IMR-90 (cell line): Measurements from ENCODE around the gene CCDC138. TPM values are rescaled to one million over a fixed set of nuclear protein-coding genes. Genes with fewer than 3 reads are reported as not detected.

ENCODE experiments used
- ATAC-seq: fragments of 200-7000 bp; cut with Tn5 transposase; 2 replicates; pipeline ENCODE4 v1.9.1; 2020; ENCODE audit warnings: low read depth, mild to moderate bottlenecking, moderate library complexity
- BruUV-seq: library from RNA; stranded (reverse); fragments of 400-500 nt; replicated peaks from 2 replicates; lab custom pipeline; 2021; lab: Mats Ljungman, UMichigan
- CTCF ChIA-PET: fragments of 300-600 bp; formaldehyde crosslinking; extraction: SDS; loops from one replicate; lab custom pipeline; 2021; ENCODE audit warnings: antibody characterized with exemption; lab: Yijun Ruan, JAX
- POLR2A ChIA-PET: fragments of 300-600 bp; sonication (Branson Sonifier 250); formaldehyde crosslinking; loops from one replicate; lab custom pipeline; 2022; ENCODE audit warnings: antibody characterized with exemption; ENCODE audit not compliant: unreplicated experiment; lab: Charles Lee
- DNase-seq: peaks from one replicate; pipeline ENCODE4 v3.0.0; 2013
- H2AFZ ChIP-seq: replicated peaks from 2 replicates; pipeline ENCODE3; 2013; ENCODE audit warnings: low read length, mild to moderate bottlenecking; ENCODE audit not compliant: poor library complexity
- H2AK5ac ChIP-seq: 2 replicates; pipeline ENCODE4 v1.6.1; 2013; ENCODE audit warnings: low read depth, low read length, inconsistent platforms
- H2AK9ac ChIP-seq: replicated peaks from 2 replicates; pipeline ENCODE3; 2013; ENCODE audit warnings: mild to moderate bottlenecking, low read depth, low read length, moderate library complexity; ENCODE audit not compliant: poor library complexity
- H2BK120ac ChIP-seq: 2 replicates; pipeline ENCODE4 v1.6.1; 2013; ENCODE audit warnings: low read depth, low read length, inconsistent platforms
- H2BK15ac ChIP-seq: 3 replicates; pipeline ENCODE4 v1.6.1; 2013; ENCODE audit warnings: low read depth, low read length, inconsistent platforms
- H2BK20ac ChIP-seq: 2 replicates; pipeline ENCODE4 v1.6.1; 2013; ENCODE audit warnings: low read depth, mild to moderate bottlenecking, inconsistent platforms, low read length, moderate library complexity
- H2BK5ac ChIP-seq: 2 replicates; pipeline ENCODE4 v1.6.1; 2013; ENCODE audit warnings: mild to moderate bottlenecking, low read depth, low read length, inconsistent platforms; ENCODE audit not compliant: poor library complexity, severe bottlenecking
- H3K14ac ChIP-seq: replicated peaks from 2 replicates; pipeline ENCODE4 v1.6.1; 2013; ENCODE audit warnings: low read depth, low read length, inconsistent platforms
- H3K18ac ChIP-seq: 2 replicates; pipeline ENCODE4 v1.6.1; 2013; ENCODE audit warnings: low read depth, low read length, control low read depth
- H3K23ac ChIP-seq: 2 replicates; pipeline ENCODE4 v1.6.1; 2013; ENCODE audit warnings: low read depth, low read length, inconsistent platforms
- H3K27ac ChIP-seq: 2 replicates; pipeline ENCODE4 v1.5.1; 2013; ENCODE audit warnings: mild to moderate bottlenecking, control low read depth, low read length; ENCODE audit not compliant: insufficient read depth
- H3K27me3 ChIP-seq: 2 replicates; pipeline ENCODE4 v1.6.1; 2013; ENCODE audit warnings: low read length; ENCODE audit not compliant: control insufficient read depth, insufficient read depth
- H3K36me3 ChIP-seq: 2 replicates; pipeline ENCODE4 v1.6.1; 2013; ENCODE audit warnings: low read length, mixed read lengths; ENCODE audit not compliant: control insufficient read depth, insufficient read depth
- H3K4ac ChIP-seq: 2 replicates; pipeline ENCODE4 v1.6.1; 2013; ENCODE audit warnings: low read depth, low read length, inconsistent platforms
- H3K4me1 ChIP-seq: 2 replicates; pipeline ENCODE4 v1.6.1; 2013; ENCODE audit warnings: low read length, mixed read lengths; ENCODE audit not compliant: control insufficient read depth, insufficient read depth
- H3K4me2 ChIP-seq: 2 replicates; pipeline ENCODE4 v1.6.1; 2013; ENCODE audit warnings: low read depth, mild to moderate bottlenecking, control low read depth, low read length, moderate library complexity
- H3K4me3 ChIP-seq: 2 replicates; pipeline ENCODE4 v1.5.1; 2013; ENCODE audit warnings: low read depth, mild to moderate bottlenecking, control low read depth, low read length, moderate library complexity; ENCODE audit not compliant: insufficient read depth
- H3K56ac ChIP-seq: 2 replicates; pipeline ENCODE4 v1.6.1; 2013; ENCODE audit warnings: low read length, inconsistent platforms; ENCODE audit not compliant: insufficient read depth; ENCODE audit errors: extremely low read depth
- H3K79me1 ChIP-seq, 2 experiments: 2 replicates each; pipeline ENCODE4 v1.6.1; 2013; ENCODE audit warnings: low read length in 2 of 2, inconsistent platforms in 1 of 2, low read depth in 1 of 2
- H3K9ac ChIP-seq: 2 replicates; pipeline ENCODE4 v1.6.1; 2013; ENCODE audit warnings: low read depth, low read length, control low read depth
- H3K9me1 ChIP-seq: 2 replicates; pipeline ENCODE4 v1.6.1; 2013; ENCODE audit warnings: low read length, inconsistent platforms; ENCODE audit not compliant: insufficient read depth
- H3K9me3 ChIP-seq: 2 replicates; pipeline ENCODE4 v1.6.1; 2013; ENCODE audit warnings: low read length; ENCODE audit not compliant: control insufficient read depth, insufficient read depth
- H4K20me1 ChIP-seq: 2 replicates; pipeline ENCODE4 v1.6.1; 2013; ENCODE audit warnings: low read length, inconsistent platforms; ENCODE audit not compliant: insufficient read depth
- H4K5ac ChIP-seq: 2 replicates; pipeline ENCODE4 v1.6.1; 2013; ENCODE audit warnings: mild to moderate bottlenecking, low read depth, low read length, control low read depth
- H4K8ac ChIP-seq, 2 experiments: 2 replicates each; pipeline ENCODE4 v1.6.1; 2013; ENCODE audit warnings: low read depth in 2 of 2, low read length in 2 of 2, control low read depth in 1 of 2, inconsistent platforms in 1 of 2
- H4K91ac ChIP-seq: 2 replicates; pipeline ENCODE4 v1.6.1; 2013; ENCODE audit warnings: low read depth, low read length, inconsistent platforms; ENCODE audit not compliant: insufficient read depth
- BHLHE40 ChIP-seq: fragments of 150-350 bp; IDR thresholded peaks from 2 replicates; pipeline ENCODE4 v1.6.1; 2016; ENCODE audit warnings: mild to moderate bottlenecking, low read depth, low read length
- CEBPB ChIP-seq: IDR thresholded peaks from 2 replicates; pipeline ENCODE4 v1.6.1; 2012; ENCODE audit warnings: low read depth, low read length, improper control_type of control experiment
- CHD1 ChIP-seq: IDR thresholded peaks from 2 replicates; pipeline ENCODE4 v1.6.1; 2012; ENCODE audit warnings: low read depth, low read length, improper control_type of control experiment
- CTCF ChIP-seq: conservative IDR thresholded peaks from 2 replicates; pipeline ENCODE4 v1.5.1; 2012; ENCODE audit warnings: mild to moderate bottlenecking, low read depth, low read length, improper control_type of control experiment
- ELK1 ChIP-seq: fragments of 150-350 bp; IDR thresholded peaks from 2 replicates; pipeline ENCODE4 v1.6.1; 2016; ENCODE audit warnings: low read depth, mild to moderate bottlenecking, low read length, moderate library complexity, borderline replicate concordance
- FOS ChIP-seq: fragments of 150-350 bp; IDR thresholded peaks from 2 replicates; pipeline ENCODE4 v1.6.1; 2016; ENCODE audit warnings: low read depth, low read length
- MAFK ChIP-seq: IDR thresholded peaks from 2 replicates; pipeline ENCODE4 v1.6.1; 2012; ENCODE audit warnings: low read depth, low read length, improper control_type of control experiment
- MAZ ChIP-seq: IDR thresholded peaks from 2 replicates; pipeline ENCODE4 v1.6.1; 2012; ENCODE audit warnings: low read depth, mild to moderate bottlenecking, low read length, improper control_type of control experiment, moderate library complexity, borderline replicate concordance
- MXI1 ChIP-seq: IDR thresholded peaks from 2 replicates; pipeline ENCODE4 v1.6.1; 2012; ENCODE audit warnings: low read depth, mild to moderate bottlenecking, low read length, moderate library complexity, borderline replicate concordance
- NFE2L2 ChIP-seq: fragments of 150-350 bp; IDR thresholded peaks from 2 replicates; pipeline ENCODE4 v1.6.1; 2016; ENCODE audit warnings: low read depth, mild to moderate bottlenecking, low read length
- POLR2A ChIP-seq: IDR thresholded peaks from 2 replicates; pipeline ENCODE4 v1.6.1; 2012; ENCODE audit warnings: mild to moderate bottlenecking, low read depth, low read length
- RAD21 ChIP-seq: IDR thresholded peaks from 2 replicates; pipeline ENCODE4 v1.6.1; 2012; ENCODE audit warnings: low read length, improper control_type of control experiment
- RCOR1 ChIP-seq: IDR thresholded peaks from 2 replicates; pipeline ENCODE4 v1.6.1; 2012; ENCODE audit warnings: mild to moderate bottlenecking, low read length, improper control_type of control experiment; ENCODE audit not compliant: insufficient replicate concordance
- RFX5 ChIP-seq: IDR thresholded peaks from 2 replicates; pipeline ENCODE4 v1.8.0; 2012; ENCODE audit warnings: low read depth, mild to moderate bottlenecking, low read length, moderate library complexity
- SMC3 ChIP-seq: fragments of 150-350 bp; IDR thresholded peaks from 2 replicates; pipeline ENCODE4 v1.6.1; 2016; ENCODE audit warnings: low read depth, mild to moderate bottlenecking, antibody characterized with exemption, low read length, moderate library complexity
- USF2 ChIP-seq: fragments of 150-350 bp; IDR thresholded peaks from 2 replicates; pipeline ENCODE4 v1.6.1; 2017; ENCODE audit warnings: mild to moderate bottlenecking, antibody characterized with exemption, low read length, low read depth
- dilution Hi-C: fragments of 300-500 bp; cut with HindIII; formaldehyde crosslinking; loops from one replicate; pipeline ENCODE4 v1.14.3; 2018; ENCODE audit warnings: low sequenced_read_pairs; ENCODE audit not compliant: unreplicated experiment
- in situ Hi-C: fragments of 300-500 bp; cut with MboI; formaldehyde crosslinking; loops from 3 replicates; pipeline ENCODE4 v1.14.3; 2019; ENCODE audit warnings: low sequenced_read_pairs, inconsistent platforms, mixed read lengths
- intact Hi-C: fragments of 100-400 bp; cut with micrococcal nuclease; formaldehyde crosslinking; loops from 2 replicates; pipeline ENCODE4 v1.10.0; 2022
- polyA plus RNA-seq, 3 experiments: library from polyadenylated mRNA; depleted of rRNA; stranded (reverse); fragments of >200 nt; gene quantifications; 2 replicates each; pipeline ENCODE4 v1.2.3, GENCODE V29; 2012; ENCODE audit warnings: low replicate concordance in 1 of 3
- total RNA-seq: library from RNA; depleted of rRNA; stranded (reverse); fragments of >200 nt; gene quantifications from 2 replicates; pipeline ENCODE4 v1.2.3, GENCODE V29; 2012

Gene CCDC138
- total and polyA plus RNA-seq, 2 of the 4 experiments (the other 2 are of a cell fraction), result 1.5 to 2.9 TPM

- BruUV-seq, result no TSS peak
- Histone ChIP-seq H4K8ac (no peak overlapping the region), H2BK20ac (no peak overlapping the region), H3K9ac (no peak overlapping the region), H2AK9ac (no peak overlapping the region), H2BK120ac (no peak overlapping the region), H3K4ac (no peak overlapping the region), H2BK15ac (no peak overlapping the region), H2AK5ac (no peak overlapping the region), H4K91ac (no peak overlapping the region), H3K4me1 (no peaks in the 10 kb centered on the region), H3K9me1 (0 out of 2 replicates have a peak, but pooled peaks cover 2% of the 10 kb centered on the region), H3K79me1 (no peaks in the 10 kb centered on the region), H3K9me3 (no peaks in the 10 kb centered on the region), H3K56ac (no peak overlapping the region), H2BK5ac (no peak overlapping the region), H3K36me3 (no peaks in the 10 kb centered on the region; the same call in 1 of the 2 replicates), H4K5ac (no peak overlapping the region), H3K14ac (no peak overlapping the region), H3K27me3 (no peaks in the 10 kb centered on the region), H2AFZ (no peak overlapping the region), H3K23ac (no peak overlapping the region), H3K18ac (no peak overlapping the region), H3K4me3 (no peak overlapping the region), H3K4me2 (no peak overlapping the region), H3K27ac (no peak overlapping the region), H4K20me1 (no peaks in the 10 kb centered on the region)
- CTCF ChIA-PET, result no interaction called here
- intact Hi-C loops (no loop called here), in situ Hi-C loops (no loop called here), dilution Hi-C loops (no loop called here)
- no peak for TF ChIP-seq MAFK
- TF ChIP-seq RCOR1, result no peak
- TF ChIP-seq MXI1, result no peak
- no peak for TF ChIP-seq CEBPB
- no peak for TF ChIP-seq BHLHE40
- no peak for TF ChIP-seq CTCF
- no peak for TF ChIP-seq SMC3
- TF ChIP-seq RFX5, result no peak
- no peak for TF ChIP-seq MAZ
- no peak for TF ChIP-seq POLR2A
- TF ChIP-seq FOS, result no peak
- TF ChIP-seq NFE2L2, result no peak
- no peak for TF ChIP-seq USF2
- TF ChIP-seq CHD1, result no peak
- no peak for TF ChIP-seq RAD21
- TF ChIP-seq ELK1, result no peak
- POLR2A ChIA-PET, result no interaction called here
- DNase-seq (no peak), ATAC-seq (no peak)
Observed at GRCh38 chr2:108845923-108846322, 59.4 kb downstream of the CCDC138 start.
